Calu3 (cell line): ENCODE data around the gene LYZL6. TPM values are rescaled to one million over a fixed set of nuclear protein-coding genes. Genes with fewer than 3 reads are reported as not detected.

ENCODE experiments used
- BruUV-seq: library from RNA; stranded (reverse); fragments of 400-500 nt; replicated peaks from 2 replicates; lab custom pipeline; 2021; lab: Mats Ljungman, UMichigan
- CTCF ChIA-PET: fragments of 300-600 bp; sonication (Branson Sonifier 250); formaldehyde crosslinking; loops from one replicate; lab custom pipeline; 2022; ENCODE audit warnings: antibody characterized with exemption; lab: Charles Lee
- DNase-seq: peaks from one replicate; pipeline ENCODE4 v3.0.0; 2022
- H3K27ac Mint-ChIP-seq: one replicate; pipeline ENCODE4 v1.8.0; 2022; ENCODE audit warnings: mixed read lengths; ENCODE audit not compliant: unreplicated experiment
- H3K27me3 Mint-ChIP-seq: one replicate; pipeline ENCODE4 v1.8.0; 2022; ENCODE audit warnings: mixed read lengths; ENCODE audit not compliant: unreplicated experiment
- H3K36me3 Mint-ChIP-seq: one replicate; pipeline ENCODE4 v1.8.0; 2022; ENCODE audit warnings: mild to moderate bottlenecking, moderate library complexity, mixed read lengths; ENCODE audit not compliant: insufficient read depth, unreplicated experiment
- H3K4me1 Mint-ChIP-seq: one replicate; pipeline ENCODE4 v1.8.0; 2022; ENCODE audit warnings: mild to moderate bottlenecking, low read depth, mixed read lengths; ENCODE audit not compliant: unreplicated experiment
- H3K4me3 Mint-ChIP-seq: one replicate; pipeline ENCODE4 v1.8.0; 2022; ENCODE audit warnings: mild to moderate bottlenecking, low read depth, moderate library complexity, mixed read lengths; ENCODE audit not compliant: unreplicated experiment
- H3K9me3 Mint-ChIP-seq: one replicate; pipeline ENCODE4 v1.8.0; 2022; ENCODE audit warnings: low read depth, mixed read lengths; ENCODE audit not compliant: unreplicated experiment
- CTCF ChIP-seq: fragments of 200-600 bp; IDR thresholded peaks from one replicate; pipeline ENCODE4 v1.8.0; 2022; ENCODE audit warnings: antibody characterized with exemption; ENCODE audit not compliant: unreplicated experiment
- intact Hi-C: fragments of 100-400 bp; cut with micrococcal nuclease; formaldehyde crosslinking; loops from one replicate; pipeline ENCODE4 v1.10.0; 2022; ENCODE audit not compliant: unreplicated experiment
- total RNA-seq: library from RNA; stranded (reverse); gene quantifications from 2 replicates; pipeline ENCODE4 v1.2.3, GENCODE V29; 2022

Gene LYZL6
- total RNA-seq, 1 experiment from 2014 or later: not detected

GRCh38 chr17:35972535-35972934 is 29.0 kb upstream of the LYZL6 start:
- Mint-ChIP-seq H3K4me1 (peaks cover 11% of the 10 kb centered on the region), H3K27ac (no peak overlapping the region), H3K36me3 (no peaks in the 10 kb centered on the region), H3K27me3 (peaks cover 26% of the 10 kb centered on the region), H3K9me3 (no peaks in the 10 kb centered on the region), H3K4me3 (no peak overlapping the region)
- CTCF ChIA-PET: interaction anchor here (1.3 kb wide), 1 partner anchor 8 kb away, joined by 3 read pairs; no protein-coding TSS in a partner anchor
- intact Hi-C loops: no loop called here
- no peak for DNase-seq
- no peak for TF ChIP-seq CTCF
- BruUV-seq: no TSS peak

- Mint-ChIP-seq H3K9me3 (no peaks in the 10 kb centered on the region), H3K36me3 (no peaks in the 10 kb centered on the region), H3K27me3 (peaks cover 21% of the 10 kb centered on the region), H3K4me3 (no peak overlapping the region), H3K27ac (no peak overlapping the region), H3K4me1 (peaks cover 11% of the 10 kb centered on the region)
- no peak for TF ChIP-seq CTCF
- no peak for DNase-seq
- intact Hi-C loops: no loop called here
- CTCF ChIA-PET: interaction anchor here (1.3 kb wide), 1 partner anchor 9 kb away, joined by 3 read pairs; no protein-coding TSS in a partner anchor
- no TSS peak for BruUV-seq
These were observed 28.6 kb upstream of the LYZL6 start for GRCh38 chr17:35972066-35972465.

DNA sequence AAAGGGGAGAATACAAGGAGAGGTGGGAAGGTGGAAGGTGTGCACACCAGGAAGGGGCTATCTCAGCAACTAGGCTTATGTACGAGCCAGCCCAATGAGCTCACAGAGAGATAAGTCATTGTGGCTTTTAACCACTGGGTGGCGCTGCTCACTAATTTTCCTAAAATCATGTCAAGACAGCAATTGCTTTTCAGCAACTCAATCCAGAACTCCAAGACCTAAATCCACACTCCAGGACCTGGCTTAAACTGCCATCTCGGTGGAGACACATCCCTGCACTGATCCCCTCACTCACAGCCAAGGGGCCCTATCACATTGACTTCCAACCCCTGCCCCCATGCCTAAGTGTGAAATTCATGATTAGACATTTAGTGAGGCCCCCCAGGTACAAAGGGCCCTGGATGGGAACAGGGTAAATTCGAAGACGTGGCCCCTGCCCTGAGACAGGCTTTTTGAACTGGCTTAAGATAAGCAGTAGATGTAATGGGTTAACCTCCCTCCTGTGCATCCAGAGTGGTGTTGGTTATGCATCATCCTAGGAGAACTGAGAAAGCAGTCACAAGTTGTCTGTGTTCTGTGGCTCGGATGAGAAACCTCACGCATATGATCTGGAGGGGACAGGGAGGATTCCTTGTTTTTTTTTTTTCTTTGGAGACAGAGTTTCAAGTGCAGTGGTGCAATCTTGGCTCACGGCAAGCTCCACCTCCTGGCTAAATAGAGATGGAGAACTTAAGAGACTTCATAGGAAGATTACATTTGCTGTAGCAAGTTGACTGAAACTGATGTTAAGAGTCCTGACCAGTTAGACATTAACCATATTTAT is 26.3 kb upstream of the LYZL6 start:
- peak; percentile 75 for TF ChIP-seq CTCF
- H3K4me3 Mint-ChIP-seq: no peak overlapping the region
- peak; percentile 77 for DNase-seq
- BruUV-seq: no TSS peak
- intact Hi-C loops: loop anchor here (1.0 to 2.0 kb wide), 3 partner anchors 105 to 513 kb away; no protein-coding TSS in a partner anchor
- no peaks in the 10 kb centered on the region for H3K9me3 Mint-ChIP-seq
- peaks cover 27% of the 10 kb centered on the region for H3K27me3 Mint-ChIP-seq
- no peak overlapping the region for H3K27ac Mint-ChIP-seq
- no peaks in the 10 kb centered on the region for H3K36me3 Mint-ChIP-seq
- CTCF ChIA-PET: interaction anchor here (0.5 to 2.7 kb wide), 15 partner anchors 8 to 516 kb away, joined by 3 to 39 read pairs (median 4); partner anchors contain the start of gene ZNHIT3
- H3K4me1 Mint-ChIP-seq: peaks cover 11% of the 10 kb centered on the region

- Mint-ChIP-seq H3K4me3 (no peak overlapping the region), H3K9me3 (no peaks in the 10 kb centered on the region), H3K4me1 (peaks cover 6% of the 10 kb centered on the region), H3K27ac (no peak overlapping the region), H3K27me3 (peaks cover 33% of the 10 kb centered on the region), H3K36me3 (no peaks in the 10 kb centered on the region)
- CTCF ChIA-PET: interaction anchor here (1.3 to 1.7 kb wide), 3 partner anchors 104 to 514 kb away, joined by 6 to 8 read pairs (median 8); no protein-coding TSS in a partner anchor
- BruUV-seq: no TSS peak
- intact Hi-C loops: loop anchor here (1.0 to 2.0 kb wide), 2 partner anchors 181 to 514 kb away; no protein-coding TSS in a partner anchor
- no peak for TF ChIP-seq CTCF
- DNase-seq: no peak
These were observed 25.1 kb upstream of the LYZL6 start for GRCh38 chr17:35968520-35969054.
